GM13976 (cell line): ENCODE measurements around the gene MED9.

Experiments
- DNase-seq: peaks from one replicate; pipeline ENCODE4 v3.0.0; 2012; ENCODE audit warnings: low spot score
- CTCF ChIP-seq: IDR thresholded peaks from 2 replicates; pipeline ENCODE4 v1.5.1; 2012; ENCODE audit warnings: borderline replicate concordance, mild to moderate bottlenecking; ENCODE audit not compliant: insufficient read depth; ENCODE audit errors: extremely low read depth, missing control alignments, control extremely low read depth
- in situ Hi-C: fragments of 300-500 bp; cut with MboI; formaldehyde crosslinking; loops from one replicate; pipeline ENCODE4 v1.12.0; 2022; ENCODE audit warnings: low sequenced_read_pairs, mixed read lengths, inconsistent platforms; ENCODE audit not compliant: unreplicated experiment

MED9 gene

DNA sequence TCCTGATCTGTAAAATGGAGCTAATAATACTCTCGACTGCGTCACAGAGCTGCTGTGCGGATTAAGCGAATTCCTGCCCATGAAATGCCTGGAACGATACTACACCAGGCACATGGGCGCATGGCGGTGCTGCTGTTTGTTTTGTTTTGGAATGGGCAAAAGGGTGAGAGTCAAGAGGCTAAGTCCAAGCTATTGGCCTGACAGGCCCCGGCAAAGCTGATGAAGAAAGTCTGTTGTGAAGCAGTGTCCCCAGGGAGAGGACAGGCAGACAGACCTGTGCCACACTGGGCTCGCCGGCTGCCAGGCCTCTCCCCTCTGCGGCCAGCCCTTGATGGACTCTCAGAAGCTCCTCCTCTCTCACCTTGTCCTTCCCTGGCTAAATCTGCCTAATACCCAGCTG is 50.7 kb downstream of the MED9 start:
- DNase-seq: no peak
- TF ChIP-seq CTCF: no peak
- in situ Hi-C loops: no loop called here

- no peak for DNase-seq
- TF ChIP-seq CTCF: no peak
- in situ Hi-C loops: no loop called here
Observed at GRCh38 chr17:17527956-17528500, 51.2 kb downstream of the MED9 start.

DNA sequence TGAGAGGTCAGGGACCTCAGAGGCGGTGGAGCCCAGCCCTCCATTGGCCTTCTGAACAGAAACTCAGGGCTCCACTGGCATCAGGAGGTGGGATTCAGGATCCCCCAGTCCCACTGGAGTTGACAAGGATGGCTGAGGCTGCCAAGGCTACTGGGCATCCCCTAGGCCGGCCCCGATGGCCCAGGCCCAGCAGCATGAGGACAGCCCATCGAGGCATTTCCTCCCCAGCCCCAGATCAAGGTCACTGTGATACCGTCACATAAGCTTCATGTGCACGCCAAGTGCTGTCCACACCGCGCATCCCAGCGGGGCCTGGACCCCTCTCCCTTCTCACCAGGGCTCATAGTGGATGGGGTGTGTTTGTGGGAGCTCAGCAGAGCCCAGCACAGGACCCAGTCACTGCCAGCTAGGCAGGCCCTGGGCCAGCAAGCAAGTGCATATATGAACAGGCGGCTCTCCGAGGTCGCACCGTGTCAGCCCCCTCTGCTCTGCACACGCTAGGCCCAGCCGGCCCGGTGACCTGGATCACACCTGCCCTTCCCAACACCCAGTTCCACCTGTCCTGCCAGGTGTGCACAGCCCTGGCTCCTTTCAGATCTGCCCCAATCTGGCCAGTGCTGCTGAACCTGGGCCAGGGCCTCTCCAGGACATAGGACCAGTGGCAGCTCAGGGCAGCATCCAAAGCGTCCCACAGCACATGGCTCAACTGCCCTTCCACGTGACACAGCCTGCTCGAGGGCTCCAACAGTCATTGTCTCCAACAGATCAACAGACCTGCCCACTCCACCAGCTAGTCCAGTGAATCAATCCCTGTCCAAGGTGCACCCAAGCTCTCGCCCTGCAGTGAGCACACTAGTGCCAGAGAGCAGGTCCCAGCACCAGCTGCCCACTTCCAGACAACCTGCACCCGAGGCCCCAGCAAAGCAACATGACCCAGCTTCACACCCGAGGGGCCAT is 52.2 kb downstream of the MED9 start:
- in situ Hi-C loops: no loop called here
- DNase-seq: no peak
- no peak for TF ChIP-seq CTCF

DNA sequence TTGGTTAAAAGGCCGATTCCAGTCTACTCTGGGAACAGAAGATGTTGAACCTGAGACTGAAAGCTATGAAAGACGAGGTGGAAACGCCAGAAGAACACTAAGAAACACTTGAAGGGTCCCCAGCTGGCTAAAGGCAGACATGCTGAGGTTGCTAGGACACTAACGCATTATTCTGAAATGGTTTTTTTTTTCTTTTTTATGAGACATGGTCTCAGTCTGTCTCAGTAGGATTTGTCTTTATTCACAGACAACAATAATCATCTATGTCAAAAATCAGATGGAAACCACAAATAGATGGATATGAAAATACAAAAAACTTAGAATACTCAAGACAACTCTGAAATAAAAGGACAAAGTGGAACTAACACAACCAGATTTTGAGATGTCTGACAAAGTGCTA is 54.4 kb downstream of the MED9 start:
- no peak for DNase-seq
- in situ Hi-C loops: no loop called here
- TF ChIP-seq CTCF: no peak

DNA sequence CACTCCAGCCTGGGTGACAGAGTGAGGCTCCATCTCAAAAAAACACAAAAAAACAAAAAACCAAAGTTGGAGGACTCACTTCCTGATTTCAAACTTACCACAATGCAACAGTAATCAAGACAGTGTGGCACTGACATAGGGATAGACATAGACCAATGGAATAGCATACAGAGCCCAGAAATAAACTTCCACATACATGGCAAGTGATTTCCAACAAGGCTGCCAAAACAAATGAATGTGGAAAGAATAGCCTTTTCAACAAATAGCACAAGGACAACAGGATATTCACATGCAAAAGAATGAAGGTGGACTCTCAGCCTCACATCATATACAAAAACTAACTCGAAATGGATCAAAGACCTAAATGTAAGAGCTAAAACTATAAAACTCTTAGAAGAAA is 56.2 kb downstream of the MED9 start:
- TF ChIP-seq CTCF: no peak
- in situ Hi-C loops: no loop called here

GRCh38 chr17:17533901-17534441 is 57.2 kb downstream of the MED9 start:
- in situ Hi-C loops: no loop called here
- DNase-seq: no peak
- TF ChIP-seq CTCF: no peak

More for the DNA sequence above, 56.2 kb downstream of the MED9 start:
- no peak for DNase-seq
